HL-60 (cell line): ENCODE results near the gene KIAA1549.

Experiments
- REST ChIP-seq: IDR thresholded peaks from 2 replicates; pipeline ENCODE4 v1.6.1; 2012; ENCODE audit warnings: low read depth; ENCODE audit not compliant: insufficient replicate concordance
- SPI1 ChIP-seq: IDR thresholded peaks from 2 replicates; pipeline ENCODE4 v1.6.1; 2012; ENCODE audit warnings: low read depth, mild to moderate bottlenecking, borderline replicate concordance
- TF ChIP-seq, protein P1 (sequence below): IDR thresholded peaks from one replicate; pipeline ENCODE4 v1.5.1; 2011; ENCODE audit warnings: low read length, control low read depth, inconsistent platforms; ENCODE audit not compliant: insufficient read depth

DNA sequence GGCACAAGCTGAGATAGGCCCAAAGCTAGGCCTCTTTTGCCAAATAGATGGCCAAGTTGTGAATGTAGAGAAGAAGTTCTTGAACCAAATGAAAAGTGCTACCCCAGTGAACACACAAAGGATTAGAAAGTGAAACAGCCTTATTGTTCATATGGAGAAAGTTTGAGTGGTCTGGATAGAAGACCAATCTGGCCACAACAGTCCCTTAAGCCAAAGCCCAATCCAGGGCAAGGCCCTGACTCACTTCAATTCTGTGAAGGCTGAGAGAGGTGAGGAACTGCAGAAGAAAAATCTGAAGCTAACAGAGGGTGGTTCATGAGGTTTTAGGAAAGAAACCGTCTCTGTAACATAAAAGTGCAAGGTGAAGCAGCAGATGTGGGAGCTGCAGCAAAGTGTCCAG lies 164.5 kb downstream of the KIAA1549 start:
- TF ChIP-seq, protein P1, sequence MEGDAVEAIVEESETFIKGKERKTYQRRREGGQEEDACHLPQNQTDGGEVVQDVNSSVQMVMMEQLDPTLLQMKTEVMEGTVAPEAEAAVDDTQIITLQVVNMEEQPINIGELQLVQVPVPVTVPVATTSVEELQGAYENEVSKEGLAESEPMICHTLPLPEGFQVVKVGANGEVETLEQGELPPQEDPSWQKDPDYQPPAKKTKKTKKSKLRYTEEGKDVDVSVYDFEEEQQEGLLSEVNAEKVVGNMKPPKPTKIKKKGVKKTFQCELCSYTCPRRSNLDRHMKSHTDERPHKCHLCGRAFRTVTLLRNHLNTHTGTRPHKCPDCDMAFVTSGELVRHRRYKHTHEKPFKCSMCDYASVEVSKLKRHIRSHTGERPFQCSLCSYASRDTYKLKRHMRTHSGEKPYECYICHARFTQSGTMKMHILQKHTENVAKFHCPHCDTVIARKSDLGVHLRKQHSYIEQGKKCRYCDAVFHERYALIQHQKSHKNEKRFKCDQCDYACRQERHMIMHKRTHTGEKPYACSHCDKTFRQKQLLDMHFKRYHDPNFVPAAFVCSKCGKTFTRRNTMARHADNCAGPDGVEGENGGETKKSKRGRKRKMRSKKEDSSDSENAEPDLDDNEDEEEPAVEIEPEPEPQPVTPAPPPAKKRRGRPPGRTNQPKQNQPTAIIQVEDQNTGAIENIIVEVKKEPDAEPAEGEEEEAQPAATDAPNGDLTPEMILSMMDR = no peak
- no peak for TF ChIP-seq REST
- TF ChIP-seq SPI1 = no peak
